Measurements from ENCODE around the gene SERPINF2.

GRCh38 chr17:1802429-1802828 lies 59.8 kb downstream of the SERPINF2 start:
- TF ChIP-seq CTCF (conservative IDR thresholded peaks at IDR 0.05; ENCODE audit: low read depth in 2 of 2): no peak
- TF ChIP-seq EZH2phosphoT487 (IDR thresholded peaks at IDR 0.05; ENCODE audit: unreplicated experiment): no peak
- no peak for TF ChIP-seq EZH2 (IDR thresholded peaks at IDR 0.05; ENCODE audit: low read depth, unreplicated experiment)
- no peak for TF ChIP-seq REST (IDR thresholded peaks at IDR 0.05; ENCODE audit: unreplicated experiment)
- TF ChIP-seq POLR2AphosphoS5 (IDR thresholded peaks at IDR 0.05; ENCODE audit: low read depth): no peak
- TF ChIP-seq STAT1 (IDR thresholded peaks at IDR 0.05; ENCODE audit: unreplicated experiment): no peak

Data from GM23338 (cell line).